C4-2B (cell line): Measurements from ENCODE around the gene GRK5.
"Not testable (repeated sequence)": the region's sequence is repeated elsewhere in the genome, so short reads cannot be mapped to it uniquely, and the experiment has no call there.

ENCODE experiments used
- H3K27ac ChIP-seq: fragments of 450-650 bp; 2 replicates; pipeline ENCODE4 v1.5.1; 2017
- ZFX ChIP-seq: fragments of 450-650 bp; IDR thresholded peaks from 2 replicates; pipeline ENCODE4 v1.6.1; 2017
- TF ChIP-seq, protein P1 (sequence below): fragments of 450-650 bp; conservative IDR thresholded peaks from 2 replicates; pipeline ENCODE4 v1.5.1; 2017; ENCODE audit warnings: mild to moderate bottlenecking

The GRK5 gene

DNA sequence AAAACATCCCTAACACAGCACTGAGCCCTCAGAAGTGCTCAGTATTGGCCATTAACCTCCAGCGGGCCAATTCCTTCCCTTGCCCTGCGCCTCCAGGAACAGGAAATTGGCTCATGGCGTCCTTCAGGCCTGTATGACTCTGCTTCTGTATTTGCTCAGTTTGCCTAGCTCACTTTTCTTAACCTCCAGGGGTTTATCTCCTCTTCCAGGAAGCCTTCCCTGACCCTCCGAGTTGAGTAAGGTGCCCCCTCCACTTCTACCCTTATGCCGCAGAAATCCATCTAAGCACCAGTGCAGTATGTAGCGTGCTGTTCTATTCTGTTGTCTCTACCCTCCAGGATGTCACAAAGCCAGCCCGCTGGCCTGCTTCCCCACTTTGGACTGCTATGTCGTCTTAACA is 40.8 kb upstream of the GRK5 start:
- H3K27ac ChIP-seq = peak overlapping the region; percentile 96
- no peak for TF ChIP-seq ZFX
- TF ChIP-seq, protein P1, sequence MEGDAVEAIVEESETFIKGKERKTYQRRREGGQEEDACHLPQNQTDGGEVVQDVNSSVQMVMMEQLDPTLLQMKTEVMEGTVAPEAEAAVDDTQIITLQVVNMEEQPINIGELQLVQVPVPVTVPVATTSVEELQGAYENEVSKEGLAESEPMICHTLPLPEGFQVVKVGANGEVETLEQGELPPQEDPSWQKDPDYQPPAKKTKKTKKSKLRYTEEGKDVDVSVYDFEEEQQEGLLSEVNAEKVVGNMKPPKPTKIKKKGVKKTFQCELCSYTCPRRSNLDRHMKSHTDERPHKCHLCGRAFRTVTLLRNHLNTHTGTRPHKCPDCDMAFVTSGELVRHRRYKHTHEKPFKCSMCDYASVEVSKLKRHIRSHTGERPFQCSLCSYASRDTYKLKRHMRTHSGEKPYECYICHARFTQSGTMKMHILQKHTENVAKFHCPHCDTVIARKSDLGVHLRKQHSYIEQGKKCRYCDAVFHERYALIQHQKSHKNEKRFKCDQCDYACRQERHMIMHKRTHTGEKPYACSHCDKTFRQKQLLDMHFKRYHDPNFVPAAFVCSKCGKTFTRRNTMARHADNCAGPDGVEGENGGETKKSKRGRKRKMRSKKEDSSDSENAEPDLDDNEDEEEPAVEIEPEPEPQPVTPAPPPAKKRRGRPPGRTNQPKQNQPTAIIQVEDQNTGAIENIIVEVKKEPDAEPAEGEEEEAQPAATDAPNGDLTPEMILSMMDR = no peak

DNA sequence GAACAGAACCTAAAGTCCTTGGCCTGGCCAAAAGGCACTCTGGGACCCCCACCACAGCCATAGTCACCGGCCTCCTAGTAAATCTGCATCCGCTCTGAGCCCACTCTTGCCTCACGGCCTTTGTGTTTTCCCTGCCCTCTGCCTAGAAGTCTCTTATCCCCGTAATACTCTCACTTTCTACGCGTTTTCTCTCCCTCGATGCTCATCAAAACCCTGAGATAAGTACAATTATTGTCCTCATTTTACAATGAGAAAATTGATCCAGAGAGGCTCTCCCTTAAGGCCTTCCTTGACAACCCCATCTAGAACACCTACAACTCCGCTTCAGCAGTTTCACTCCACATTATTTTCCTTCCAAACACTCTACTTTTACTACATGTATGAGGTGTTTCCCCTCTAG is 40.3 kb upstream of the GRK5 start:
- TF ChIP-seq ZFX = no peak
- TF ChIP-seq, protein P1 = no peak
- H3K27ac ChIP-seq = peak overlapping the region; percentile 96

DNA sequence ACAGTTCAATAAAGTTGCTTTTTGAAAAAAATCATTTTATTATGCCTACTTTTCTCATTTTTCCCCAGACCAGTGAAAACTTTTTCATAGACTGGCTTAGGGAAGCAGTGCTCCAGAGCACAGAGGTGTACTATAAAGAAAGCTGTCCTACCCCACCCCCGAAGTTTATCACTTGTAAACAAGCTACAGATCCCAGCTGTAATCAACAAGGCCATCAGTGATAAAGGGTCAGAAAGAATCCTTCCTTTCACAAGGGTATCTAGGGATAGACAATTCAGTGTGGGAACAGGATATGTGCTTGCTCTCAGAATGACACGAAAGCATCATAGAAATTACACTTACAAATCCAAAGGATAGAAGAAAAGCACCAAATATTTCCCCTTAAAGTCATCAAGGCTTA is 33.3 kb upstream of the GRK5 start:
- no peak overlapping the region for H3K27ac ChIP-seq
- no peak for TF ChIP-seq ZFX
- TF ChIP-seq, protein P1 = no peak

DNA sequence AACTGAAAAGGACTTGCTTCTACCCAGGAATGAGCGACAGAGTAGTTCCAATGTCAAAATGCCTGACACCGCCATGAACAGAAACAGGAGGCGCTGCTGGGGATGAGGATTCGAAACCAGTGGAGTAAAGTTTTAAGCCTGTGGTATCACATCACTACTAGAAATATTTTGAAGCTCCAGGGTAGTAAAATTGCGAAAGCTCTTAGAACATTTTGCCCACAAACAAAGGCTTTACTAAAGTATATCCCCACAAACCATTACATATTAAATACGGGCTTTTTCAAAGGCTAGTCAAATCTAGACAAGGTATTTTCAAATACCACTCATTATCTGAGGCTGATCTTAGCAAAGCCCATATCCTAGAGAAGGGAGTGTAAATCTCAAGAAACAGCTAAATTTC is 31.2 kb upstream of the GRK5 start:
- H3K27ac ChIP-seq = no peak overlapping the region
- TF ChIP-seq ZFX = no peak
- TF ChIP-seq, protein P1 = no peak

DNA sequence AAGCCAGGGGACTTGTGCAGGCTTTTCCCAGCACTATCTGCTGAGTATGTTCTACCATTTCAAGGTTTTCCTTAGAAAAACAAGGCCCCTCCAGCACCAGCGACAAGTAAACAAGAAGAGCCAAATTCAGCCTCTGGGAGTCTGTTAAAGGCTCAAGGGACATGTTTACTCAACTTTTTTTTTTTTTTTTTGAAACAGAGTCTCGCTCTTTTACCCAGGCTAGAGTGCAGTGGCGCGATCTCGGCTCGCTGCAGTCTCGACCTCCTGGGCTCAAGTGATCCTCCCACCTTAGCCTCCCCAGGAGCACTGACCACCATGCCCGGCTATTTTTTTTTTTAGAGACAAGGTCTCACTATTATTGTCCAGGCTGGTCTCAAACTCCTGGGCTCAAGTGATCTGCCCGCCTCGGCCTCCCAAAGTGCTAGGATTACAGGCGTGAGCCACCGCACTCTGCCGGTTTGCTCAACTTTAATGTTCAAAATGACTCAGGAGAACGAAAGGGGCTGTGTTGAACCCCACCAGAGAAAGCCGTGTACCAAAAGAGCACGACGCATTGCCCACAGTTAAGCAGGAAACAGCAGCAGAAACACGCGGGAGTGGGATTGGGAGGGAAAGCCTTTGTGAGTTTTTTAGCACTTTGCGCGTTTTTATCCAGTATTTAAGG is 29.5 kb upstream of the GRK5 start:
- no peak for TF ChIP-seq ZFX
- TF ChIP-seq, protein P1 = no peak
- peak overlapping the region; percentile 76 for H3K27ac ChIP-seq

DNA sequence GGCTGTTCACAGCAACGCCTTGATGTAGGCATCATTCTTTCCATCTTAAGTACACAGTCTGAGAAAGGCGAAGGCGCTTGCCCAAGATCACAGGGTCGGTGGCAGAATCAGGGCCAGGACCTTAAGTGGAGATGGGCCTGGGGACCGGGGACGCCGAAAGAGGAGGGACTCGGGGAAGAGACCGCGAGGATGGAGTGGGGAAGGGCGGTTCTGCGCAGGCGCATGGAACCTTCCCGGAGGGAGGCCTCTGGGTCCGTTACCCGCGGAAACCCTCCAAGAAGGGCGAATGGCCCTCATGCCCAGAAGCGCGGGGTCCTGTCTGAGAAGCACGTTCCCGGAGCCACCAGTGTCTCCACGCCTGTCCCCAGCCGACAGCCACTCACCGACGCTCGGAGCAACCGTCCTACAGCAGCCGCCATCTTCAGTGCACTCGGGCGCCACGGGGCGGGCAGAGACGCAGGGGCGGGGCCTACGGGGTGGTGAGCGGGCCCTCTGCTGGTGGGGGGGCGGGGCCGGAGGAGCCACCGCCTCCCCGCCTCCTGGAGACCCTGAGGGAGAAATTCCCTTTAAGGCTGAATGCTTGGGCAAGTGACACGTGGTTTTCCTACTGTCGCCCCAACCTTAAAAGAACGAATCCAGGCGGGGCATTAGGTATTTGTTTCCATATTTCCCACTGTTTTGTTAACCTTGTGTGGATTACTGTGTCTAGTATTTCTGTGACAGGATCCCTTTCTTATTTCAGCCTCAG is 28.8 kb upstream of the GRK5 start, which contains the start of gene PRDX3:
Gene PRDX3 (minus strand): TSS at position 441 of the 748 bp plus-strand sequence. CDS start 22 bp downstream, at position 419.
- TF ChIP-seq ZFX = peak; percentile 64; the same call in 1 of the 2 replicates
- TF ChIP-seq, protein P1 = no peak

DNA sequence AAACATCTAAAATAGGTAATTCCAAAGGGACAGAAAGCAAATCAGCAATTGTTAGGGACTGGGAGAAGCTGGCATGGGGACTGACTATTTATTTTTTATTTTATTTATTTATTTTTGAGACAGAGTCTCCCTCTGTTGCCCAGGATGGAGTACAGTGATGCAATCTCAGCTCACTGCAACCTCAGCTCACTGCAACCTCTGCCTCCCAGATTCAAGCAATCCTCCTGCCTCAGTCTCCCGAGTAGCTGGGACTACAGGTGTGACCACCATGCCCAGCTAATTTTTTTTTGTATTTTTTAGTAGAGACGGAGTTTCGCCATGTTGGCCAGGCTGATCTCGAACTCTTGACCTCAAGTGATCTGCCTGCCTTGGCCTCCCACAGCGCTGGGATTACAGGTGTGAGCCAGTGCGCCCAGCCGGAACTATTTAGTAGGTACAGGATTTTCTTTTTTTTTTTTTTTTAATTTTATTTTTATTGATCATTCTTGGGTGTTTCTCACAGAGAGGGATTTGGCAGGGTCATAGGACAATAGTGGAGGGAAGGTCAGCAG is 26.4 kb upstream of the GRK5 start:
- not testable (repeated sequence) for H3K27ac ChIP-seq

More for the DNA sequence above, 28.8 kb upstream of the GRK5 start, which contains the start of gene PRDX3:
- H3K27ac ChIP-seq = peak within 1 kb of the TSS; percentile 76
